Neural cell (in vitro differentiated cells): Measurements from ENCODE around the gene KPNA1. TPM values are rescaled to one million over a fixed set of nuclear protein-coding genes. Genes with fewer than 3 reads are reported as not detected.

Experiments used
- H2AFZ ChIP-seq: fragments of 200-600, 300-800 bp; sonication (generic), shearing (Covaris generic); 2 replicates; pipeline ENCODE4 v1.6.0; 2014; ENCODE audit warnings: low read depth, mild to moderate bottlenecking, antibody characterized with exemption, low read length, moderate library complexity
- H3F3A ChIP-seq: fragments of 200-600 bp; shearing (Covaris generic); 2 replicates; pipeline ENCODE4 v1.6.1; 2016; ENCODE audit warnings: mild to moderate bottlenecking, moderate library complexity, mixed read lengths, antibody characterized with exemption, low read length; ENCODE audit not compliant: insufficient read depth, poor library complexity, severe bottlenecking
- H3K27ac ChIP-seq: fragments of 200-600, 300-800 bp; sonication (generic), shearing (Covaris generic); 2 replicates; pipeline ENCODE4 v1.5.1; 2014; ENCODE audit warnings: mild to moderate bottlenecking, low read length, moderate library complexity
- H3K27me3 ChIP-seq: fragments of 300-800, 200-600 bp; sonication (generic), shearing (Covaris generic); 2 replicates; pipeline ENCODE4 v1.6.0; 2014; ENCODE audit warnings: mild to moderate bottlenecking, low read depth, low read length, moderate library complexity; ENCODE audit not compliant: insufficient read depth
- H3K36me3 ChIP-seq: fragments of 300-800, 200-600 bp; sonication (generic), shearing (Covaris generic); 2 replicates; pipeline ENCODE4 v1.5.1; 2014; ENCODE audit warnings: mild to moderate bottlenecking, antibody characterized with exemption, low read length, moderate library complexity; ENCODE audit not compliant: insufficient read depth
- H3K4me2 ChIP-seq: fragments of 300-800, 200-600 bp; sonication (generic), shearing (Covaris generic); 2 replicates; pipeline ENCODE4 v1.6.0; 2014; ENCODE audit warnings: mild to moderate bottlenecking, low read length
- H3K4me3 ChIP-seq: fragments of 300-800, 200-600 bp; sonication (generic), shearing (Covaris generic); 2 replicates; pipeline ENCODE4 v1.5.1; 2014; ENCODE audit warnings: mild to moderate bottlenecking, low read length, moderate library complexity
- H3K79me2 ChIP-seq: fragments of 200-600 bp; shearing (Covaris generic); replicated peaks from 2 replicates; pipeline ENCODE4 v1.6.0; 2014; ENCODE audit warnings: mild to moderate bottlenecking, low read length, moderate library complexity; ENCODE audit not compliant: insufficient read depth
- H3K9ac ChIP-seq: fragments of 300-800, 200-600 bp; sonication (generic), shearing (Covaris generic); 2 replicates; pipeline ENCODE4 v1.6.1; 2016; ENCODE audit warnings: mild to moderate bottlenecking, low read length, mixed read lengths
- H3K9me2 ChIP-seq: fragments of 200-600 bp; shearing (Covaris generic); 2 replicates; pipeline ENCODE4 v1.6.1; 2016; ENCODE audit warnings: mild to moderate bottlenecking, low read length, mixed read lengths; ENCODE audit not compliant: insufficient read depth
- H3K9me3 ChIP-seq: fragments of 200-600, 300-800 bp; sonication (generic), shearing (Covaris generic); 2 replicates; pipeline ENCODE4 v1.6.1; 2016; ENCODE audit warnings: mild to moderate bottlenecking, mixed run types, low read length, moderate library complexity, mixed read lengths
- H4K20me1 ChIP-seq: fragments of 200-600 bp; shearing (Covaris generic); 2 replicates; pipeline ENCODE4 v1.6.1; 2016; ENCODE audit warnings: mild to moderate bottlenecking, mixed run types; ENCODE audit not compliant: insufficient read depth
- EP300 ChIP-seq: fragments of 450-650 bp; conservative IDR thresholded peaks from 2 replicates; pipeline ENCODE4 v1.6.1; 2014; ENCODE audit warnings: antibody characterized with exemption, mild to moderate bottlenecking, moderate library complexity; ENCODE audit not compliant: poor library complexity, severe bottlenecking
- EZH2 ChIP-seq: fragments of 200-600, 300-800 bp; shearing (Covaris generic), sonication (generic); IDR thresholded peaks from 2 replicates; pipeline ENCODE4 v1.6.1; 2014; ENCODE audit warnings: antibody characterized with exemption, low read length, borderline replicate concordance, mild to moderate bottlenecking; ENCODE audit not compliant: insufficient read depth, poor library complexity, severe bottlenecking
- MXI1 ChIP-seq: fragments of 450-650 bp; conservative IDR thresholded peaks from 2 replicates; pipeline ENCODE4 v1.6.1; 2014; ENCODE audit warnings: antibody characterized with exemption, mild to moderate bottlenecking; ENCODE audit not compliant: poor library complexity, severe bottlenecking
- POLR2AphosphoS5 ChIP-seq: IDR thresholded peaks from 2 replicates; pipeline ENCODE4 v1.6.1; 2012
- RAD21 ChIP-seq: fragments of 450-650 bp; conservative IDR thresholded peaks from 2 replicates; pipeline ENCODE4 v1.6.1; 2014; ENCODE audit warnings: antibody characterized with exemption, mild to moderate bottlenecking, moderate library complexity
- SMC3 ChIP-seq: fragments of 450-650 bp; conservative IDR thresholded peaks from 2 replicates; pipeline ENCODE4 v1.6.1; 2014; ENCODE audit warnings: antibody characterized with exemption, mild to moderate bottlenecking, moderate library complexity; ENCODE audit not compliant: poor library complexity
- TAF1 ChIP-seq: IDR thresholded peaks from 2 replicates; pipeline ENCODE4 v1.6.1; 2012; ENCODE audit warnings: low read depth
- polyA plus RNA-seq: library from polyadenylated mRNA; depleted of rRNA; stranded (reverse); fragments of >200 nt; gene quantifications from 2 replicates; pipeline ENCODE4 v1.2.3, GENCODE V29; 2014
- TF ChIP-seq, protein P1 (sequence below): IDR thresholded peaks from 2 replicates; pipeline ENCODE4 v1.6.1; 2012; ENCODE audit warnings: borderline replicate concordance
- TF ChIP-seq, protein P2 (sequence below): fragments of 450-650 bp; IDR thresholded peaks from 2 replicates; pipeline ENCODE4 v1.5.1; 2014; ENCODE audit warnings: antibody characterized with exemption, mild to moderate bottlenecking, moderate library complexity; ENCODE audit not compliant: poor library complexity, severe bottlenecking

The KPNA1 gene
- polyA plus RNA-seq, 1 donor from 2014 or later, result 35.8 TPM

DNA sequence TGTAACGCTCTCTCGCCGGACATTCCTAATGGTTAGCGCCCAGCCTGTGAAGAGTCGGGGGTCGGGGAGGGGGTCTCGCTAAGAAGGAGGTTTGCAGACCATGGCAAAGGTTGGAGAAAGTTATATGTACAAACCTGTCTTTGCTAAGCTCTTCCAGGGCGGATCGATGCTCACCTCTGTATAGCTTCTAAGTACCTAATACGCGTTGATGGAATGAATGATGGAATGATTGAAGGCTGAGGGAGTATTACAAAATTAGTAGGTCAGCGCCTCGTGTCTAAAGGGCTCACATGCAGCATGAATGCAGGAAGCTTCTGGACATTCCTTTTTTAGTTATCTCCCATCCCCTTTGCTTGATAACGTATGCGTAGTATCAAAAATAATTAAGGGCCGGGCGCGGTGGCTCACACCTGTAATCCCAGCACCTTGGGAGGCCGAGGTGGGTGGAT, 305 bp upstream of the KPNA1 start:
- H4K20me1 ChIP-seq, result peaks cover 3% of the 10 kb centered on the region
- H3K9ac ChIP-seq, result peak overlapping the region; percentile 90
- no peaks in the 10 kb centered on the region for H3K9me3 ChIP-seq
- peaks cover 37% of the 10 kb centered on the region for H3K79me2 ChIP-seq
- H2AFZ ChIP-seq, result peak overlapping the region; percentile 86
- H3K4me3 ChIP-seq, result peak overlapping the region; percentile 87
- H3K27ac ChIP-seq, result no peak overlapping the region
- peak overlapping the region; percentile 73 for H3K4me2 ChIP-seq
- no peaks in the 10 kb centered on the region for H3K27me3 ChIP-seq
- H3K36me3 ChIP-seq, result no peaks in the 10 kb centered on the region
- H3K9me2 ChIP-seq, result no peaks in the 10 kb centered on the region
- H3F3A ChIP-seq, result peaks cover 5% of the 10 kb centered on the region
- TF ChIP-seq EZH2, result no peak

DNA sequence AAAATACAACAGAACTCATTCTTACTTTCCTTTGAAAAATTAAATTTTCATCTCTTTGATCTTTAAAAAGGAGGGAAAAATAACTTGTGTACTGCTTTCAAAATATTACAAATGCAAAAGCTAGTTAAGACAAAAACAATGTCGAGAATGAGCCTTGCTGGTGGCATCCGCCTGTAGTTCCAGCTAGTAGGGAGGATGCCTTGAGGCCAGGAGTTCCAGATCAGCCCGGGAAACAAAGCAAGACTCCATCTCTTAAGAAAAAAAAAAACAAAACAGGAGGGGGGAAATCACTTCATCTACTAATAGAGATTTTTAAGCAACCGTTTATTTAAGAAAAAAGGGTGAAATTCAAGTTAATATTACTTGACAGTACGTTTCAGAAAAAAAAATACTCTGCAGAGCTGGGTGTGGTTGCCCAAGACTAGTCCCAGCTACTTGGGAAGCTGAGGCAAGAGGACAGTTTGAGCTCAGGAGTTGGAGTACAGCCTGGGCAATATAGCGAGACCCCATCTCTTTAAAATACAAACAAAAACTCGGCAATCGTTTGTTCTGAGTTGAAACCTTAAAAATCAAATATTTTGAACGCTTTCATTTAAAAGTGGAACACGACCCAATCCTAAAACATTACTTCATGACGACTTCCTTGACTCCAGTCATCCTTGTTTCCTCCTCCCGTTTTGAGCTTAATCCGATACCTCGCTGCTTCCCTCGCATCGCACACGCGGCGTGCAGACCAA, 1.2 kb downstream of the KPNA1 start:
- no peaks in the 10 kb centered on the region for H3K9me3 ChIP-seq
- peak overlapping the region; percentile 87 for H3K4me3 ChIP-seq
- no peaks in the 10 kb centered on the region for H3K27me3 ChIP-seq
- H3F3A ChIP-seq, result peaks cover 5% of the 10 kb centered on the region
- H3K36me3 ChIP-seq, result no peaks in the 10 kb centered on the region
- H3K27ac ChIP-seq, result peak overlapping the region; percentile 89
- H3K9me2 ChIP-seq, result no peaks in the 10 kb centered on the region
- peaks cover 3% of the 10 kb centered on the region for H4K20me1 ChIP-seq
- peak overlapping the region; percentile 59 for H3K4me2 ChIP-seq
- TF ChIP-seq TAF1 (no peak), MXI1 (peak; percentile 75)
- no peak overlapping the region for H2AFZ ChIP-seq
- peaks cover 52% of the 10 kb centered on the region for H3K79me2 ChIP-seq
- H3K9ac ChIP-seq, result peak overlapping the region; percentile 90

DNA sequence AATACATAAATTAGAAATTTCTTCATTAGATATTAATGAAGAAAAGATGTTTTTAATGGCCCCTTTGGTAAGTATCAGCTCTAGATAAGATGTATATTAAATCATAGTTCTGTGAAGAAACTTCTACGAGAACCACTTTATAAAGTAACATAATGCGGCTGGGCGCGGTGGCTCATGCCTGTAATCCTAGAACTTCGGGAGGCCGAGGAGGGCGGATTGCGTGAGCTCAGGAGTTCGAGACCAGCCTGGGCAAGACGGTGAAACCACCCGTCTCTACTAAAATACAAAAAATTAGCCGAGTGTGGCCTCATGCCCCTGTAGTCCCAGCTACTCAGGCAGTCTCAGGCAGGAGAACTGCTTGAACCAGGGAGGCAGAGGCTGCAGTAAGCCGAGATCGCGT, 2.5 kb downstream of the KPNA1 start:
- peaks cover 3% of the 10 kb centered on the region for H4K20me1 ChIP-seq
- no peaks in the 10 kb centered on the region for H3K36me3 ChIP-seq
- peaks cover 5% of the 10 kb centered on the region for H3F3A ChIP-seq
- H3K9me3 ChIP-seq, result no peaks in the 10 kb centered on the region
- no peak overlapping the region for H3K4me3 ChIP-seq
- no peaks in the 10 kb centered on the region for H3K9me2 ChIP-seq
- no peak overlapping the region for H3K27ac ChIP-seq
- peaks cover 65% of the 10 kb centered on the region for H3K79me2 ChIP-seq
- H3K4me2 ChIP-seq, result peak overlapping the region; percentile 59
- no peak overlapping the region for H3K9ac ChIP-seq
- TF ChIP-seq EP300, result no peak
- TF ChIP-seq EZH2, result no peak
- no peak for TF ChIP-seq POLR2AphosphoS5
- TF ChIP-seq, protein P1, sequence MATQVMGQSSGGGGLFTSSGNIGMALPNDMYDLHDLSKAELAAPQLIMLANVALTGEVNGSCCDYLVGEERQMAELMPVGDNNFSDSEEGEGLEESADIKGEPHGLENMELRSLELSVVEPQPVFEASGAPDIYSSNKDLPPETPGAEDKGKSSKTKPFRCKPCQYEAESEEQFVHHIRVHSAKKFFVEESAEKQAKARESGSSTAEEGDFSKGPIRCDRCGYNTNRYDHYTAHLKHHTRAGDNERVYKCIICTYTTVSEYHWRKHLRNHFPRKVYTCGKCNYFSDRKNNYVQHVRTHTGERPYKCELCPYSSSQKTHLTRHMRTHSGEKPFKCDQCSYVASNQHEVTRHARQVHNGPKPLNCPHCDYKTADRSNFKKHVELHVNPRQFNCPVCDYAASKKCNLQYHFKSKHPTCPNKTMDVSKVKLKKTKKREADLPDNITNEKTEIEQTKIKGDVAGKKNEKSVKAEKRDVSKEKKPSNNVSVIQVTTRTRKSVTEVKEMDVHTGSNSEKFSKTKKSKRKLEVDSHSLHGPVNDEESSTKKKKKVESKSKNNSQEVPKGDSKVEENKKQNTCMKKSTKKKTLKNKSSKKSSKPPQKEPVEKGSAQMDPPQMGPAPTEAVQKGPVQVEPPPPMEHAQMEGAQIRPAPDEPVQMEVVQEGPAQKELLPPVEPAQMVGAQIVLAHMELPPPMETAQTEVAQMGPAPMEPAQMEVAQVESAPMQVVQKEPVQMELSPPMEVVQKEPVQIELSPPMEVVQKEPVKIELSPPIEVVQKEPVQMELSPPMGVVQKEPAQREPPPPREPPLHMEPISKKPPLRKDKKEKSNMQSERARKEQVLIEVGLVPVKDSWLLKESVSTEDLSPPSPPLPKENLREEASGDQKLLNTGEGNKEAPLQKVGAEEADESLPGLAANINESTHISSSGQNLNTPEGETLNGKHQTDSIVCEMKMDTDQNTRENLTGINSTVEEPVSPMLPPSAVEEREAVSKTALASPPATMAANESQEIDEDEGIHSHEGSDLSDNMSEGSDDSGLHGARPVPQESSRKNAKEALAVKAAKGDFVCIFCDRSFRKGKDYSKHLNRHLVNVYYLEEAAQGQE, result no peak
- no peak for TF ChIP-seq MXI1
- TF ChIP-seq SMC3, result no peak
- TF ChIP-seq, protein P2, sequence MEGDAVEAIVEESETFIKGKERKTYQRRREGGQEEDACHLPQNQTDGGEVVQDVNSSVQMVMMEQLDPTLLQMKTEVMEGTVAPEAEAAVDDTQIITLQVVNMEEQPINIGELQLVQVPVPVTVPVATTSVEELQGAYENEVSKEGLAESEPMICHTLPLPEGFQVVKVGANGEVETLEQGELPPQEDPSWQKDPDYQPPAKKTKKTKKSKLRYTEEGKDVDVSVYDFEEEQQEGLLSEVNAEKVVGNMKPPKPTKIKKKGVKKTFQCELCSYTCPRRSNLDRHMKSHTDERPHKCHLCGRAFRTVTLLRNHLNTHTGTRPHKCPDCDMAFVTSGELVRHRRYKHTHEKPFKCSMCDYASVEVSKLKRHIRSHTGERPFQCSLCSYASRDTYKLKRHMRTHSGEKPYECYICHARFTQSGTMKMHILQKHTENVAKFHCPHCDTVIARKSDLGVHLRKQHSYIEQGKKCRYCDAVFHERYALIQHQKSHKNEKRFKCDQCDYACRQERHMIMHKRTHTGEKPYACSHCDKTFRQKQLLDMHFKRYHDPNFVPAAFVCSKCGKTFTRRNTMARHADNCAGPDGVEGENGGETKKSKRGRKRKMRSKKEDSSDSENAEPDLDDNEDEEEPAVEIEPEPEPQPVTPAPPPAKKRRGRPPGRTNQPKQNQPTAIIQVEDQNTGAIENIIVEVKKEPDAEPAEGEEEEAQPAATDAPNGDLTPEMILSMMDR, result no peak
- no peak for TF ChIP-seq RAD21
- no peak for TF ChIP-seq TAF1
- H3K27me3 ChIP-seq, result no peaks in the 10 kb centered on the region
- H2AFZ ChIP-seq, result no peak overlapping the region
